PC-9 (cell line): ENCODE measurements around the gene UBXN10. TPM values are rescaled to one million over a fixed set of nuclear protein-coding genes. Genes with fewer than 3 reads are reported as not detected.

Experiments used
- BruUV-seq: library from RNA; stranded (reverse); fragments of 400-500 nt; replicated peaks from 2 replicates; lab custom pipeline; 2021; lab: Mats Ljungman, UMichigan
- CTCF ChIA-PET: fragments of 300-600 bp; sonication (Branson Sonifier 250); formaldehyde crosslinking; loops from one replicate; lab custom pipeline; 2022; ENCODE audit warnings: antibody characterized with exemption; lab: Charles Lee
- POLR2A ChIA-PET: fragments of 300-600 bp; sonication (Branson Sonifier 250); formaldehyde crosslinking; loops from one replicate; lab custom pipeline; 2022; ENCODE audit warnings: antibody characterized with exemption; ENCODE audit not compliant: unreplicated experiment; lab: Charles Lee
- DNase-seq, 2 experiments: peaks; one replicate each; pipeline versions ENCODE4 v3.0.0 to v3.0.0-alpha.2; 2015 to 2022; ENCODE audit warnings: mixed read lengths in 1 of 2
- H2AFZ ChIP-seq: fragments of 200-600 bp; sonication (generic); 2 replicates; pipeline ENCODE4 v1.8.1; 2017; ENCODE audit warnings: antibody characterized with exemption
- H3F3A ChIP-seq: fragments of 200-600 bp; sonication (generic); 2 replicates; pipeline ENCODE4 v1.8.1; 2017; ENCODE audit warnings: antibody characterized with exemption, mild to moderate bottlenecking, low read depth; ENCODE audit not compliant: insufficient read depth
- H3K27ac ChIP-seq: fragments of 200-600 bp; sonication (generic); 2 replicates; pipeline ENCODE4 v1.6.1; 2016; ENCODE audit warnings: mixed run types
- H3K27me3 ChIP-seq: fragments of 200-600 bp; sonication (generic); 2 replicates; pipeline ENCODE4 v1.6.1; 2016; ENCODE audit warnings: low read depth, mixed run types; ENCODE audit not compliant: insufficient read depth
- H3K36me3 ChIP-seq: fragments of 200-600 bp; sonication (generic); 2 replicates; pipeline ENCODE4 v1.6.1; 2016; ENCODE audit warnings: low read depth, mixed run types
- H3K4me1 ChIP-seq: fragments of 200-600 bp; sonication (generic); replicated peaks from 2 replicates; pipeline ENCODE4 v1.6.1; 2016; ENCODE audit warnings: mixed run types; ENCODE audit not compliant: insufficient read depth
- H3K4me2 ChIP-seq: fragments of 200-600 bp; sonication (generic); 2 replicates; pipeline ENCODE4 v1.6.1; 2017; ENCODE audit warnings: mixed run types
- H3K4me3 ChIP-seq: fragments of 200-600 bp; sonication (generic); 2 replicates; pipeline ENCODE4 v1.6.1; 2016; ENCODE audit warnings: mixed run types
- H3K79me2 ChIP-seq: fragments of 200-600 bp; sonication (generic); 2 replicates; pipeline ENCODE4 v1.6.1; 2017; ENCODE audit warnings: low read depth, mixed run types
- H3K9me2 ChIP-seq: fragments of 200-600 bp; sonication (generic); 2 replicates; pipeline ENCODE4 v1.8.1; 2017; ENCODE audit warnings: mild to moderate bottlenecking; ENCODE audit not compliant: insufficient read depth
- H3K9me3 ChIP-seq: fragments of 200-600 bp; sonication (generic); 2 replicates; pipeline ENCODE4 v1.8.1; 2016; ENCODE audit warnings: low read depth; ENCODE audit not compliant: insufficient read depth
- H4K20me1 ChIP-seq: fragments of 200-600 bp; sonication (generic); 2 replicates; pipeline ENCODE4 v1.8.1; 2017; ENCODE audit not compliant: insufficient read depth
- EZH2 ChIP-seq: fragments of 200-600 bp; sonication (generic); IDR thresholded peaks from 2 replicates; pipeline ENCODE4 v1.8.0; 2017; ENCODE audit warnings: antibody characterized with exemption, low read depth
- intact Hi-C: fragments of 100-400 bp; cut with micrococcal nuclease; formaldehyde crosslinking; loops from one replicate; pipeline ENCODE4 v1.10.0; 2022; ENCODE audit not compliant: unreplicated experiment
- total RNA-seq: library from RNA; stranded (reverse); gene quantifications from 2 replicates; pipeline ENCODE4 v1.2.3, GENCODE V29; 2021
- TF ChIP-seq, protein P1 (sequence below): fragments of 200-600 bp; sonication (generic); conservative IDR thresholded peaks from 2 replicates; pipeline ENCODE4 v1.6.1; 2017; ENCODE audit warnings: mixed run types, antibody characterized with exemption, mild to moderate bottlenecking, moderate library complexity

UBXN10 gene
- total RNA-seq, 1 experiment from 2014 or later: 11.9 TPM

DNA sequence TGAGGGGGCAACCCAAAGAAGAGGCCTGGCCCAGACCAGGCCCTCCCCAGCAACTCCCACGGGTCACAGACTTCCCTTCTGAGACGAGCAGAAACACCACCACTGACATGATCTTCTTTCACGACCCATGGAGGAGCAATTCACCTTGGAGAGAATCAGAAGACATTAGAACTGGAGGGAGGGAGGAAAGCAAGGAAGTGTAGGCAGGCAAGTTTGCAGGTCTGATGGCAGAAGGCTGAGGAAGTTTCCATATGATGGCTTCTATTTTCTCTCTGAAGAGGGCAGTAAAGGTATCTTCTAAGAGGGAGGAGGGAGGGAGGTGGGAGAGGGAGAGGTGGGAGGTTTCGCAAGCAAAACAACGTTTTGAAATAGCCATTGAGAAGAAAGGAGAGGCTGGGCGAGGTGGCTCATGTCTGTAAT is 1.4 kb upstream of the UBXN10 start:
- peaks cover 71% of the 10 kb centered on the region for H3K4me1 ChIP-seq
- intact Hi-C loops: no loop called here
- no peaks in the 10 kb centered on the region; the same call in 1 of the 2 replicates for H3K36me3 ChIP-seq
- H3K4me3 ChIP-seq: no peak overlapping the region
- H2AFZ ChIP-seq: no peak overlapping the region
- no peaks in the 10 kb centered on the region for H4K20me1 ChIP-seq
- no peaks in the 10 kb centered on the region for H3K27me3 ChIP-seq
- H3F3A ChIP-seq: peaks cover 26% of the 10 kb centered on the region; the same call in 1 of the 2 replicates
- ChIA-PET CTCF (no interaction called here), POLR2A (no interaction called here)
- H3K9me3 ChIP-seq: no peaks in the 10 kb centered on the region
- TF ChIP-seq, protein P1, sequence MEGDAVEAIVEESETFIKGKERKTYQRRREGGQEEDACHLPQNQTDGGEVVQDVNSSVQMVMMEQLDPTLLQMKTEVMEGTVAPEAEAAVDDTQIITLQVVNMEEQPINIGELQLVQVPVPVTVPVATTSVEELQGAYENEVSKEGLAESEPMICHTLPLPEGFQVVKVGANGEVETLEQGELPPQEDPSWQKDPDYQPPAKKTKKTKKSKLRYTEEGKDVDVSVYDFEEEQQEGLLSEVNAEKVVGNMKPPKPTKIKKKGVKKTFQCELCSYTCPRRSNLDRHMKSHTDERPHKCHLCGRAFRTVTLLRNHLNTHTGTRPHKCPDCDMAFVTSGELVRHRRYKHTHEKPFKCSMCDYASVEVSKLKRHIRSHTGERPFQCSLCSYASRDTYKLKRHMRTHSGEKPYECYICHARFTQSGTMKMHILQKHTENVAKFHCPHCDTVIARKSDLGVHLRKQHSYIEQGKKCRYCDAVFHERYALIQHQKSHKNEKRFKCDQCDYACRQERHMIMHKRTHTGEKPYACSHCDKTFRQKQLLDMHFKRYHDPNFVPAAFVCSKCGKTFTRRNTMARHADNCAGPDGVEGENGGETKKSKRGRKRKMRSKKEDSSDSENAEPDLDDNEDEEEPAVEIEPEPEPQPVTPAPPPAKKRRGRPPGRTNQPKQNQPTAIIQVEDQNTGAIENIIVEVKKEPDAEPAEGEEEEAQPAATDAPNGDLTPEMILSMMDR: no peak; the same call in 1 of the 2 replicates
- TF ChIP-seq EZH2: no peak
- no peak overlapping the region for H3K4me2 ChIP-seq
- DNase-seq: peak in 1 of 2 experiments; percentile 68
- H3K9me2 ChIP-seq: no peaks in the 10 kb centered on the region
- no TSS peak for BruUV-seq
- peaks cover 28% of the 10 kb centered on the region for H3K79me2 ChIP-seq
- H3K27ac ChIP-seq: no peak overlapping the region

DNA sequence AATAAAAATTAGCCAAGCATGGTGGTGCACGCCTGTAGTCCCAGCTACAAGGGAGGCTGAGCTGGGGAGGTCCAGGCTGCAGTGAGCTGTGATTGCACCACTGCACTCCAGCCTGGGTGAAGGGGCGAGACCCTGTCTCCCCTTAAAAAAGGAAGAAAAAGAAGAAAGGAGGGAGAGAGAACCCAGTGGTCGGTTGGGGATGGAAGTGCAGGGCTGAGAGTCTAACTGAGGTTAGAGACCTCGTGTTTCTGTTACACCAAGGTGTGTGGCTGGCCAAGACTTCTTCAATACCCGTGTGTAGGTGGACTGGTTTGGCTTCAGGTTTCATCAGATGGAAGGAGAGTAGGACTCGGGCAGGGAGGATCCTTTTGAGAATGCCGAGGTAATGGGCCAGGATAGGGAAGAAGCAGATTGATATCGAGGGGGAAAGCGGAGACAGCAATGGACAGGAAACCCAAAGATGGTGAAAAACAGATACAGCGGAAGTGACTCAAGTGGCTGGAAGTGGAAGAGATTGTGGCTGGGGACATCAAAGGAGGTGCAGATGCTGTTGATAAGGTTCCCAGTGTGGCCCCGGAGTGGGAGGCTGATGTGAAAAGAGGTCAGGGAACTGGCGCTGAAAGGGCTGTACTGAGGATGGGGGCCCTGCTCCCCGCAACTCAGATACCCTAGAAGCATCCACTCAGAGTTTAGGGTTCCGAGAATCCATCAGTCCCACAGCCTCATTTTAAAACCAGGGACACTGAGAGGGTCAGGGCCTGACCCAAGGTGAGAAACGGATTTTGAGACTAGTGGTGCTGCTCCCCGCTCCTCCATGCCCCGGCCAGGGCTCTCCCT is 681 bp upstream of the UBXN10 start:
- intact Hi-C loops: no loop called here
- Histone ChIP-seq H2AFZ (no peak overlapping the region; the same call in 1 of the 2 replicates), H3K79me2 (peaks cover 28% of the 10 kb centered on the region), H3K36me3 (no peaks in the 10 kb centered on the region; the same call in 1 of the 2 replicates), H3K9me3 (no peaks in the 10 kb centered on the region), H3K4me3 (peak overlapping the region; percentile 74; the same call in 1 of the 2 replicates), H3K27ac (peak overlapping the region; percentile 65), H3K4me1 (peaks cover 63% of the 10 kb centered on the region), H3K27me3 (no peaks in the 10 kb centered on the region), H3K4me2 (peak overlapping the region; percentile 66), H3K9me2 (no peaks in the 10 kb centered on the region), H4K20me1 (no peaks in the 10 kb centered on the region), H3F3A (peaks cover 20% of the 10 kb centered on the region; the same call in 1 of the 2 replicates)
- no peak for DNase-seq
- ChIA-PET CTCF (no interaction called here), POLR2A (no interaction called here)
- BruUV-seq: TSS peak; percentile 49
- no peak for TF ChIP-seq EZH2
- TF ChIP-seq, protein P1: no peak

DNA sequence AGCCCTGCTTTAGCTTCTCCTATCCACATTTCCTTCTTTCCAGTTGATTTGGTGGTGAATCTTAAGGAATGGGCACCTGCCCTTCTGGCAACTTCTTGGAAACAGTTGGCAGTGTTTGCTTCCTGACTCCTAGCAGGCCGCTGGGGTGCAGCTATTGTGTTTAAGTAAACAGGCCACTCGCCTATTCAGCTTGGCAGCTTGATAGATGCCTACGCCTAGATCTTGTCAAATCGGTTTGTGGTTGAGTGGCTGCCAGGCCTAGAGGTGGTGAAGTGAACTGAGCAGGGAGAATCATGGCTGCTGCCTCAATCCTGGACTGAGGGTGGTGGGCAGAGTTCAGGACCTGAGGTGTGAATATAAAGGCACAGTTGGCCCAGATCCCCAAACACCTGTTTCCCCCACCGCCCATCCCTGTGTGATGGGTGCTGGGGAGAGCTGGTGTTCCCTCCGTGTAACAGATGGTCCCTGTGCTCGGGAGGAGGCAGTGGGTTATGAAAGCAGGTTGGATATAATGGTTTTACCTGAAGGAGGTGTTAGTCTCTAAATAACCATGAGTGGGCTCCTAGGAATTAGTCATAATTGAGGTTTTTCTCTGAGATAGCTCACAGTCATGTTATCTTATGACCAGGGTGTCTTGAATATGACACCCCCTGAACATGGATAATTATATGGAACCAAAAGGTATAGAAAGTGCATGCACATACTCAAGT is 1.4 kb downstream of the UBXN10 start:
- Histone ChIP-seq H3K27me3 (no peaks in the 10 kb centered on the region), H3K27ac (peak overlapping the region; percentile 65), H3F3A (peaks cover 20% of the 10 kb centered on the region; the same call in 1 of the 2 replicates), H3K9me3 (no peaks in the 10 kb centered on the region), H3K79me2 (peaks cover 28% of the 10 kb centered on the region), H3K9me2 (no peaks in the 10 kb centered on the region), H3K4me3 (peak overlapping the region; percentile 74; the same call in 1 of the 2 replicates), H3K36me3 (peaks cover 8% of the 10 kb centered on the region; the same call in 1 of the 2 replicates), H2AFZ (no peak overlapping the region), H3K4me2 (peak overlapping the region; percentile 94), H3K4me1 (peaks cover 43% of the 10 kb centered on the region), H4K20me1 (no peaks in the 10 kb centered on the region)
- BruUV-seq: TSS peak; percentile 31
- peak; percentile 69 to 83 for DNase-seq
- intact Hi-C loops: loop anchor here (1.0 to 2.0 kb wide), 2 partner anchors 24 to 34 kb away; no protein-coding TSS in a partner anchor
- ChIA-PET CTCF (interaction anchor here (0.8 to 1.0 kb wide), 3 partner anchors 8 to 21 kb away, joined by 3 to 5 read pairs (median 3); no protein-coding TSS in a partner anchor), POLR2A (interaction anchor here (0.6 to 1.2 kb wide), 3 partner anchors 10 to 34 kb away, joined by 3 to 29 read pairs (median 4); no protein-coding TSS in a partner anchor)
- no peak for TF ChIP-seq EZH2
- TF ChIP-seq, protein P1: no peak
